MCF 10A (cell line): ENCODE measurements around the gene SSBP3. TPM values are rescaled to one million over a fixed set of nuclear protein-coding genes. Genes with fewer than 3 reads are reported as not detected.

Experiments used
- BruUV-seq: library from RNA; stranded (reverse); fragments of 400-500 nt; replicated peaks from 2 replicates; lab custom pipeline; 2021; lab: Mats Ljungman, UMichigan
- CTCF ChIA-PET: fragments of 300-600 bp; sonication (Branson Sonifier 250); formaldehyde crosslinking; extraction: SDS; loops from one replicate; lab custom pipeline; 2021; ENCODE audit warnings: antibody characterized with exemption, inconsistent platforms; lab: Yijun Ruan, JAX
- POLR2A ChIA-PET: fragments of 300-600, 350-650 bp; sonication (Branson Sonifier 250); formaldehyde crosslinking; extraction: SDS; loops from one replicate; lab custom pipeline; 2020; ENCODE audit warnings: antibody characterized with exemption, inconsistent platforms; lab: Yijun Ruan, JAX
- DNase-seq: peaks from one replicate; pipeline ENCODE4 v3.0.0-alpha.2; 2018; ENCODE audit not compliant: unreplicated experiment
- H3K27ac Mint-ChIP-seq: one replicate; pipeline ENCODE4 v1.8.0; 2022; ENCODE audit warnings: mild to moderate bottlenecking, low read depth, mixed read lengths; ENCODE audit not compliant: unreplicated experiment
- H3K27me3 Mint-ChIP-seq: one replicate; pipeline ENCODE4 v1.8.0; 2022; ENCODE audit warnings: mixed read lengths; ENCODE audit not compliant: insufficient read depth, unreplicated experiment
- H3K36me3 Mint-ChIP-seq: one replicate; pipeline ENCODE4 v1.8.0; 2022; ENCODE audit warnings: mild to moderate bottlenecking, moderate library complexity, mixed read lengths; ENCODE audit not compliant: insufficient read depth, unreplicated experiment
- H3K4me1 Mint-ChIP-seq: one replicate; pipeline ENCODE4 v1.8.0; 2022; ENCODE audit warnings: mixed read lengths; ENCODE audit not compliant: insufficient read depth, unreplicated experiment
- H3K4me3 Mint-ChIP-seq: one replicate; pipeline ENCODE4 v1.8.0; 2022; ENCODE audit warnings: mild to moderate bottlenecking, moderate library complexity, mixed read lengths; ENCODE audit not compliant: unreplicated experiment
- H3K9me3 Mint-ChIP-seq: one replicate; pipeline ENCODE4 v1.8.0; 2022; ENCODE audit warnings: mixed read lengths; ENCODE audit not compliant: unreplicated experiment
- intact Hi-C: fragments of 100-400 bp; cut with micrococcal nuclease; formaldehyde crosslinking; loops from 2 replicates; pipeline ENCODE4 v1.14.1; 2022
- total RNA-seq: library from RNA; stranded (reverse); gene quantifications from 2 replicates; pipeline ENCODE4 v1.2.3, GENCODE V29; 2022
- TF ChIP-seq, protein P1 (sequence below): fragments of 200-600 bp; IDR thresholded peaks from one replicate; pipeline ENCODE4 v1.8.0; 2022; ENCODE audit warnings: antibody characterized with exemption, mild to moderate bottlenecking; ENCODE audit not compliant: unreplicated experiment

Gene SSBP3
- total RNA-seq, 1 experiment from 2014 or later, result 8.6 TPM

GRCh38 chr1:54292002-54292911 lies 113.9 kb downstream of the SSBP3 start:
- no peak for DNase-seq
- H3K9me3 Mint-ChIP-seq, result no peaks in the 10 kb centered on the region
- intact Hi-C loops, result no loop called here
- peaks cover 9% of the 10 kb centered on the region for H3K4me1 Mint-ChIP-seq
- POLR2A ChIA-PET, result no interaction called here
- H3K4me3 Mint-ChIP-seq, result no peak overlapping the region
- no peaks in the 10 kb centered on the region for H3K36me3 Mint-ChIP-seq
- TF ChIP-seq, protein P1, sequence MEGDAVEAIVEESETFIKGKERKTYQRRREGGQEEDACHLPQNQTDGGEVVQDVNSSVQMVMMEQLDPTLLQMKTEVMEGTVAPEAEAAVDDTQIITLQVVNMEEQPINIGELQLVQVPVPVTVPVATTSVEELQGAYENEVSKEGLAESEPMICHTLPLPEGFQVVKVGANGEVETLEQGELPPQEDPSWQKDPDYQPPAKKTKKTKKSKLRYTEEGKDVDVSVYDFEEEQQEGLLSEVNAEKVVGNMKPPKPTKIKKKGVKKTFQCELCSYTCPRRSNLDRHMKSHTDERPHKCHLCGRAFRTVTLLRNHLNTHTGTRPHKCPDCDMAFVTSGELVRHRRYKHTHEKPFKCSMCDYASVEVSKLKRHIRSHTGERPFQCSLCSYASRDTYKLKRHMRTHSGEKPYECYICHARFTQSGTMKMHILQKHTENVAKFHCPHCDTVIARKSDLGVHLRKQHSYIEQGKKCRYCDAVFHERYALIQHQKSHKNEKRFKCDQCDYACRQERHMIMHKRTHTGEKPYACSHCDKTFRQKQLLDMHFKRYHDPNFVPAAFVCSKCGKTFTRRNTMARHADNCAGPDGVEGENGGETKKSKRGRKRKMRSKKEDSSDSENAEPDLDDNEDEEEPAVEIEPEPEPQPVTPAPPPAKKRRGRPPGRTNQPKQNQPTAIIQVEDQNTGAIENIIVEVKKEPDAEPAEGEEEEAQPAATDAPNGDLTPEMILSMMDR, result no peak
- H3K27ac Mint-ChIP-seq, result no peak overlapping the region
- BruUV-seq, result no TSS peak
- CTCF ChIA-PET, result no interaction called here
- H3K27me3 Mint-ChIP-seq, result no peaks in the 10 kb centered on the region

DNA sequence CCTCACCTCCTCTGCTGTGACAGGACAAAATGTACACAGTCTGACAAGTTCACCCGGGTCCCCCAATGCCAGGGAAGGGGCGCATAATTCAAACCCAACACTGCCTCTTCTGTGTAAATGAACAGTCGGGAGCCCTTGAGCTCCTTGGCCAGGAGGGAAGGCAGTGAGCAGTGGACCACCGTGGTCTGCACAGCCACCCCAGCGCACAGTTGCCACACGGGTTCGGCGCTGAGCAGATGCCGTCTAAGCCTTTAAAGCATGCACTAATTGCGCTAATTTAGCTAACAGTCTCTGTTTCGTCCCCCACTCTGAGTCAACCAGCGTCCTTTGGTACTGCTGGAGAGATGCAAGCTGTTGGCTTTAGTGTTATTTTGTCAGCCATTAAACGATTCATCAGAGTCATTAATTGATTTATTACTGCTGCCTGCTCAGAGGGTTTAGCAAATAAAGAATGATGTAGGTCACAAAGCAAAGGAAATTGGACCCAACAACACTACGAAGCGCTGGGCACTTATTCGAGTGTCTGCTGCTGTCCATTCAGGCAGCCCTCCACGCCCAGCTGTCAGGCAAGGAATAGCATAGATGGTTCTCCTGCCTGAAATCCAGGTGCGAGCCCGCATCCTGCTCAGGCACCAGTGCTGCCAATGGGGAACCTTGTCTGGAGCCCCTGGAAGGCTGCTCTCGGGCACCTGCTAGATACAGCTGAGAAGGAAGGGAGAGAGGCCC lies 114.8 kb downstream of the SSBP3 start:
- Mint-ChIP-seq H3K27me3 (no peaks in the 10 kb centered on the region), H3K4me1 (peaks cover 12% of the 10 kb centered on the region), H3K36me3 (no peaks in the 10 kb centered on the region), H3K4me3 (no peak overlapping the region), H3K27ac (no peak overlapping the region), H3K9me3 (no peaks in the 10 kb centered on the region)
- BruUV-seq, result no TSS peak
- DNase-seq, result no peak
- POLR2A ChIA-PET, result no interaction called here
- TF ChIP-seq, protein P1, result no peak
- intact Hi-C loops, result no loop called here
- CTCF ChIA-PET, result interaction anchor here (0.6 kb wide), 1 partner anchor 596 kb away, joined by 3 read pairs; no protein-coding TSS in a partner anchor

DNA sequence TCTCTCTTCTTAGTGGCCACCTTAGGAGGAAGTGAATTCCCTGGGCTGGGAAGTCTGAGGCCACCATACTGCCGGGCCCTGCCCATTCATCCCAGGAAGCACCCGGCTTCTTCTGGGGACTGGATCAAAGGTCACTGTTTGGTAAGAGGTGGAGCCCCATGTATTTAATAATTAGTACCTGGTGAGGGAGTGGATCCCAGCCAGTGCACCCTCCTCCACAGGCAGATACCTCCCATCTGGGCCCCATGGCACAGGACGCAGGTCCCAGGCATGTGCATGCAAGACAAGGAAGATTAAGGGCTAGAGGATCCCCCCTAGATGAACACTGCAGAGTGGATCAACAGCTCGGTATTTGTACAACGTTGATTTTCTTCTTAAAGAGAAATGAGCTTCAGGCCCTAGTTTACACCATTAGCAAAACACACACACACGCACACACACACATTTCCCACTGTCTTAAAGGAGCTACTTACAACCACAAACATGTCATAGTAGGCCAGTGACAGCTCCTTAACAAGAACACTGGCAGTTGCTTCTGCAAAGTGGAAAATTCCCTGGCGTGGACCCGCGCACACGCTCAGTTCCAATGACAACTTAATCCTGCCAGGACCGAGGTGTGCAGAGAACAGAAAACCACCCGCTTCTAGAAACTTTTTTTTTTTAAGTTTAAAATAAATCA lies 115.5 kb downstream of the SSBP3 start:
- Mint-ChIP-seq H3K36me3 (no peaks in the 10 kb centered on the region), H3K27me3 (no peaks in the 10 kb centered on the region), H3K9me3 (no peaks in the 10 kb centered on the region), H3K27ac (no peak overlapping the region), H3K4me3 (no peak overlapping the region), H3K4me1 (peaks cover 12% of the 10 kb centered on the region)
- no TSS peak for BruUV-seq
- ChIA-PET CTCF (no interaction called here), POLR2A (no interaction called here)
- no peak for DNase-seq
- TF ChIP-seq, protein P1, result no peak
- intact Hi-C loops, result no loop called here
